Measurements from ENCODE around the gene PLEKHA7. TPM values are rescaled to one million over a fixed set of nuclear protein-coding genes. Genes with fewer than 3 reads are reported as not detected.

PLEKHA7 gene
- total RNA-seq, 1 experiment from 2014 or later = 1.7 TPM

- ChIA-PET CTCF (no interaction called here), POLR2A (ENCODE audit: low non-redundant PET) (no interaction called here)
- TF ChIP-seq CTCF (conservative IDR thresholded peaks at IDR 0.05; ENCODE audit: low read depth, low read length) (no peak), EZH2 (IDR thresholded peaks at IDR 0.05; ENCODE audit: borderline replicate concordance, low read depth, low read length, poor library complexity, severe bottlenecking) (no peak)
- no peaks in the 10 kb centered on the region for H3K36me3 ChIP-seq (ENCODE audit: insufficient read depth, low read length, poor library complexity, severe bottlenecking)
- no peak for DNase-seq (ENCODE audit: low spot score)
- H3K4me3 ChIP-seq (ENCODE audit: low read depth, low read length, poor library complexity, severe bottlenecking) = no peak overlapping the region
- H3K27me3 ChIP-seq (replicated peaks; ENCODE audit: insufficient read depth, low read depth, low read length, poor library complexity) = no peaks in the 10 kb centered on the region
- H3K27ac ChIP-seq (ENCODE audit: low read depth, low read length, poor library complexity, severe bottlenecking) = no peak overlapping the region
- H3K9me3 ChIP-seq (ENCODE audit: low read depth, low read length, poor library complexity, severe bottlenecking) = no peaks in the 10 kb centered on the region
- intact Hi-C loops (cut with micrococcal nuclease; ENCODE audit: unreplicated experiment) = no loop called here
- BruUV-seq (replicated peaks) = no TSS peak
- H3K4me1 ChIP-seq (ENCODE audit: insufficient read depth, low read length, poor library complexity, severe bottlenecking) = no peaks in the 10 kb centered on the region
These were observed 15.1 kb downstream of the PLEKHA7 start for GRCh38 chr11:16999116-16999515.

- TF ChIP-seq CTCF (conservative IDR thresholded peaks at IDR 0.05; ENCODE audit: low read depth, low read length) (no peak), EZH2 (IDR thresholded peaks at IDR 0.05; ENCODE audit: borderline replicate concordance, low read depth, low read length, poor library complexity, severe bottlenecking) (no peak)
- CTCF ChIA-PET = interaction anchor here (0.5 kb wide), 1 partner anchor 60 kb away, joined by 3 read pairs; no protein-coding TSS in a partner anchor
- Histone ChIP-seq H3K9me3 (ENCODE audit: low read depth, low read length, poor library complexity, severe bottlenecking) (no peaks in the 10 kb centered on the region), H3K4me1 (ENCODE audit: insufficient read depth, low read length, poor library complexity, severe bottlenecking) (no peaks in the 10 kb centered on the region), H3K36me3 (ENCODE audit: insufficient read depth, low read length, poor library complexity, severe bottlenecking) (no peaks in the 10 kb centered on the region), H3K4me3 (ENCODE audit: low read depth, low read length, poor library complexity, severe bottlenecking) (no peak overlapping the region), H3K27me3 (replicated peaks; ENCODE audit: insufficient read depth, low read depth, low read length, poor library complexity) (no peaks in the 10 kb centered on the region), H3K27ac (ENCODE audit: low read depth, low read length, poor library complexity, severe bottlenecking) (no peak overlapping the region)
- POLR2A ChIA-PET (ENCODE audit: low non-redundant PET) = no interaction called here
- no TSS peak for BruUV-seq (replicated peaks)
- intact Hi-C loops (cut with micrococcal nuclease; ENCODE audit: unreplicated experiment) = no loop called here
- DNase-seq (ENCODE audit: low spot score) = no peak
These were observed 16.6 kb downstream of the PLEKHA7 start for GRCh38 chr11:16997624-16998023.

GRCh38 chr11:16993495-16993894 is 20.7 kb downstream of the PLEKHA7 start:
- ChIA-PET CTCF (no interaction called here), POLR2A (ENCODE audit: low non-redundant PET) (no interaction called here)
- Histone ChIP-seq H3K27me3 (replicated peaks; ENCODE audit: insufficient read depth, low read depth, low read length, poor library complexity) (no peaks in the 10 kb centered on the region), H3K4me3 (ENCODE audit: low read depth, low read length, poor library complexity, severe bottlenecking) (no peak overlapping the region), H3K27ac (ENCODE audit: low read depth, low read length, poor library complexity, severe bottlenecking) (no peak overlapping the region), H3K36me3 (ENCODE audit: insufficient read depth, low read length, poor library complexity, severe bottlenecking) (no peaks in the 10 kb centered on the region), H3K9me3 (ENCODE audit: low read depth, low read length, poor library complexity, severe bottlenecking) (no peaks in the 10 kb centered on the region), H3K4me1 (ENCODE audit: insufficient read depth, low read length, poor library complexity, severe bottlenecking) (no peaks in the 10 kb centered on the region)
- no TSS peak for BruUV-seq (replicated peaks)
- TF ChIP-seq EZH2 (IDR thresholded peaks at IDR 0.05; ENCODE audit: borderline replicate concordance, low read depth, low read length, poor library complexity, severe bottlenecking) = no peak
- TF ChIP-seq CTCF (conservative IDR thresholded peaks at IDR 0.05; ENCODE audit: low read depth, low read length) = no peak
- intact Hi-C loops (cut with micrococcal nuclease; ENCODE audit: unreplicated experiment) = no loop called here
- no peak for DNase-seq (ENCODE audit: low spot score)
